HG02642 (cell line): Measurements from ENCODE around the gene NR3C2.
"Not testable (repeated sequence)": the region's sequence is repeated elsewhere in the genome, so short reads cannot be mapped to it uniquely, and the experiment has no call there.

Experiments
- ATAC-seq: cut with Tn5 transposase; IDR thresholded peaks from one replicate; pipeline ENCODE4 v1.9.1; 2021; ENCODE audit warnings: mild to moderate bottlenecking; ENCODE audit not compliant: unreplicated experiment, poor library complexity

Gene NR3C2

GRCh38 chr4:148327683-148328082, 114.5 kb downstream of the NR3C2 start:
- ATAC-seq = no peak

- not testable (repeated sequence) for ATAC-seq
Measured at GRCh38 chr4:148323316-148323715, 118.9 kb downstream of the NR3C2 start.

- no peak for ATAC-seq
Measured at GRCh38 chr4:148315049-148315448, 127.2 kb downstream of the NR3C2 start.

- no peak for ATAC-seq
Measured at GRCh38 chr4:148312956-148313490, 129.2 kb downstream of the NR3C2 start.

- ATAC-seq = no peak
Measured at GRCh38 chr4:148311526-148311925, 130.7 kb downstream of the NR3C2 start.

- ATAC-seq = no peak
Measured at GRCh38 chr4:148310756-148311155, 131.5 kb downstream of the NR3C2 start.

GRCh38 chr4:148305751-148306150, 136.5 kb downstream of the NR3C2 start:
- ATAC-seq = no peak

- no peak for ATAC-seq
Measured at GRCh38 chr4:148302416-148302815, 139.8 kb downstream of the NR3C2 start.

- no peak for ATAC-seq
Measured at GRCh38 chr4:148300877-148301276, 141.3 kb downstream of the NR3C2 start.

GRCh38 chr4:148299337-148299736, 142.9 kb downstream of the NR3C2 start:
- no peak for ATAC-seq

- no peak for ATAC-seq
Measured at GRCh38 chr4:148296498-148296897, 145.7 kb downstream of the NR3C2 start.

- no peak for ATAC-seq
Measured at GRCh38 chr4:148295642-148296041, 146.6 kb downstream of the NR3C2 start.

- no peak for ATAC-seq
Measured at GRCh38 chr4:148293571-148293970, 148.6 kb downstream of the NR3C2 start.

GRCh38 chr4:148292686-148293085, 149.5 kb downstream of the NR3C2 start:
- ATAC-seq = no peak

- no peak for ATAC-seq
Measured at GRCh38 chr4:148289740-148290139, 152.5 kb downstream of the NR3C2 start.

- no peak for ATAC-seq
Measured at GRCh38 chr4:148288448-148288847, 153.8 kb downstream of the NR3C2 start.

- no peak for ATAC-seq
Measured at GRCh38 chr4:148287111-148287510, 155.1 kb downstream of the NR3C2 start.

GRCh38 chr4:148286012-148286411, 156.2 kb downstream of the NR3C2 start:
- ATAC-seq = no peak

GRCh38 chr4:148283665-148284064, 158.5 kb downstream of the NR3C2 start:
- ATAC-seq = no peak

- no peak for ATAC-seq
Measured at GRCh38 chr4:148278310-148278709, 163.9 kb downstream of the NR3C2 start.

- no peak for ATAC-seq
Measured at GRCh38 chr4:148275266-148275665, 166.9 kb downstream of the NR3C2 start.

- no peak for ATAC-seq
Measured at GRCh38 chr4:148273501-148273986, 168.7 kb downstream of the NR3C2 start.

GRCh38 chr4:148271166-148271565, 171.0 kb downstream of the NR3C2 start:
- ATAC-seq = no peak
